ENCODE measurements around the gene KCNIP4. TPM values are rescaled to one million over a fixed set of nuclear protein-coding genes. Genes with fewer than 3 reads are reported as not detected.

Gene KCNIP4
- total and polyA plus RNA-seq, 2 donors (not counting 3 experiments of a cell fraction or from before 2014, with no cell fraction given) = not detected

DNA sequence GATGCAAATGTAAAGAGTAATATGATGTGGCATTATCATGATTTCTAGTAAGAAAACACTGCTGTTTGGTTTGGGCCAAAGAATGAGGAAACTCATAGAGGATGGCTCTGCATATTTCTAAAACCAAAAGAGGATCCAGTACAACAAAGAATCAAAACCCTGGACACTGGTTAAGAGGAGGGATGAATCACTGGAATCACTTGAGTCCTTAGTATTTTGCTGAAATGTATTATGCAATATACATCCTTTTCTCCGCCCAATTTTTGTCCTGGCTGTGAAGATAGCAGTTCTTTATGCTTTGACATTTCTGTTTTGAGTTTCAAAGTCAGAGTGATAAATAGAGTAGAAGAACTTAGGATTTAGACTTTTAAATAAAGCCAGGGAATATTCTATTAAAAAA is 902.4 kb downstream of the KCNIP4 start:
- Histone ChIP-seq H3K27me3 (ENCODE audit: control insufficient read depth in 2 of 2, insufficient read depth in 2 of 2, low read length in 2 of 2) (no peaks in the 10 kb centered on the region), H3K36me3 (ENCODE audit: control insufficient read depth in 2 of 2, extremely low read depth in 1 of 2, insufficient read depth in 2 of 2, low read length in 2 of 2) (no peaks in the 10 kb centered on the region), H3K4me3 (replicated peaks in 1 of 3; ENCODE audit: insufficient read depth in 1 of 3, low read depth in 1 of 3, low read length in 3 of 3) (no peak overlapping the region), H3K27ac (ENCODE audit: insufficient read depth, low read depth, low read length) (no peak overlapping the region), H2AFZ (ENCODE audit: low read depth, low read length) (no peak overlapping the region), H3K9ac (replicated peaks; ENCODE audit: extremely low read depth, insufficient read depth, low read length) (no peak overlapping the region), H3K4me2 (ENCODE audit: insufficient read depth, low read length) (no peak overlapping the region), H3K9me3 (replicated peaks; ENCODE audit: control insufficient read depth, insufficient read depth, low read length) (no peaks in the 10 kb centered on the region), H4K20me1 (replicated peaks; ENCODE audit: control insufficient read depth, extremely low read depth, insufficient read depth, low read length) (no peaks in the 10 kb centered on the region), H3K4me1 (ENCODE audit: control insufficient read depth, extremely low read depth, insufficient read depth, low read length) (no peaks in the 10 kb centered on the region), H3K79me2 (ENCODE audit: control insufficient read depth, insufficient read depth, low read length) (no peaks in the 10 kb centered on the region), H3K9me1 (replicated peaks; ENCODE audit: control insufficient read depth, extremely low read depth, insufficient read depth, low read length) (no peaks in the 10 kb centered on the region)
- dilution Hi-C loops (cut with MboI; ENCODE audit: extremely low pct_ligation_motif_present, low sequenced_read_pairs) (no loop called here), intact Hi-C loops (cut with micrococcal nuclease) (no loop called here)
- no peak for DNase-seq (ENCODE audit: low read depth, low spot score)
- no peak for FAIRE-seq
- POLR2A ChIA-PET = no interaction called here
- TF ChIP-seq, protein P1, sequence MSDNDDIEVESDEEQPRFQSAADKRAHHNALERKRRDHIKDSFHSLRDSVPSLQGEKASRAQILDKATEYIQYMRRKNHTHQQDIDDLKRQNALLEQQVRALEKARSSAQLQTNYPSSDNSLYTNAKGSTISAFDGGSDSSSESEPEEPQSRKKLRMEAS (IDR thresholded peaks at IDR 0.05; ENCODE audit: insufficient read depth, insufficient read length) = no peak
- TF ChIP-seq, protein P2, sequence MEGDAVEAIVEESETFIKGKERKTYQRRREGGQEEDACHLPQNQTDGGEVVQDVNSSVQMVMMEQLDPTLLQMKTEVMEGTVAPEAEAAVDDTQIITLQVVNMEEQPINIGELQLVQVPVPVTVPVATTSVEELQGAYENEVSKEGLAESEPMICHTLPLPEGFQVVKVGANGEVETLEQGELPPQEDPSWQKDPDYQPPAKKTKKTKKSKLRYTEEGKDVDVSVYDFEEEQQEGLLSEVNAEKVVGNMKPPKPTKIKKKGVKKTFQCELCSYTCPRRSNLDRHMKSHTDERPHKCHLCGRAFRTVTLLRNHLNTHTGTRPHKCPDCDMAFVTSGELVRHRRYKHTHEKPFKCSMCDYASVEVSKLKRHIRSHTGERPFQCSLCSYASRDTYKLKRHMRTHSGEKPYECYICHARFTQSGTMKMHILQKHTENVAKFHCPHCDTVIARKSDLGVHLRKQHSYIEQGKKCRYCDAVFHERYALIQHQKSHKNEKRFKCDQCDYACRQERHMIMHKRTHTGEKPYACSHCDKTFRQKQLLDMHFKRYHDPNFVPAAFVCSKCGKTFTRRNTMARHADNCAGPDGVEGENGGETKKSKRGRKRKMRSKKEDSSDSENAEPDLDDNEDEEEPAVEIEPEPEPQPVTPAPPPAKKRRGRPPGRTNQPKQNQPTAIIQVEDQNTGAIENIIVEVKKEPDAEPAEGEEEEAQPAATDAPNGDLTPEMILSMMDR (IDR thresholded peaks at IDR 0.05; ENCODE audit: extremely low read depth in 1 of 2, insufficient read depth in 1 of 2, low read depth in 1 of 2, low read length in 2 of 2) = no peak
- TF ChIP-seq POLR2A (IDR thresholded peaks at IDR 0.05; ENCODE audit: low read depth, low read length) (no peak), JUN (IDR thresholded peaks at IDR 0.05; ENCODE audit: borderline replicate concordance, insufficient read depth, insufficient read length, low read depth) (no peak)
- BruUV-seq (replicated peaks) = no TSS peak
- CTCF ChIA-PET = no interaction called here

DNA sequence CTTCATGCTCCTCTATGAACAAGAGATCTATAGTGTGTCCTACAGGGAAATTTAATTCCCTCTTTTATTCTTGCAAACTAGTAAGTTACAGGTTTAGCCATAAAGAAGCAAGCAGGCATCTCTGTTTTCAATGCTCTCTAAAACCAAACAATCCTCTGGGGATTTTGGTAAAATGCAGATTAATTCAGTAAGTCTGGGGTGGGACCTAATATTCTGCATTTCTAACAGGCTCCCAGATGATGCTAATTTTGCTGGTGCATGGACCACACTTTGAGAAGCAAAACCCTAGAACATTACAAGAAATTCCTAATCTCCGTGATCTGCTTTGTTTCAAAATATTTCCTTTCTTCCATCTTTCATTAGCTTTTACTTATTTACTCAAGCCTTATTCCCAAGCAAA is 903.5 kb downstream of the KCNIP4 start:
- TF ChIP-seq, protein P2 (IDR thresholded peaks at IDR 0.05; ENCODE audit: extremely low read depth in 1 of 2, insufficient read depth in 1 of 2, low read depth in 1 of 2, low read length in 2 of 2) = no peak
- no peak for TF ChIP-seq GATA2 (IDR thresholded peaks at IDR 0.05; ENCODE audit: insufficient read depth, insufficient read length, low read depth, low read length)
- no peak for TF ChIP-seq FOS (IDR thresholded peaks at IDR 0.05; ENCODE audit: borderline replicate concordance, insufficient read depth, low read length)
- TF ChIP-seq, protein P1 (IDR thresholded peaks at IDR 0.05; ENCODE audit: insufficient read depth, insufficient read length) = no peak
- no peak for TF ChIP-seq POLR2A (IDR thresholded peaks at IDR 0.05; ENCODE audit: low read depth, low read length)
- no peak for TF ChIP-seq POLR2AphosphoS5 (IDR thresholded peaks at IDR 0.05; ENCODE audit: insufficient read depth, low read depth, low read length)
- TF ChIP-seq EZH2 (IDR thresholded peaks at IDR 0.05; ENCODE audit: borderline replicate concordance, low read depth, low read length, severe bottlenecking) = no peak
- TF ChIP-seq JUN (IDR thresholded peaks at IDR 0.05; ENCODE audit: borderline replicate concordance, insufficient read depth, insufficient read length, low read depth) = no peak
- TF ChIP-seq MYC (IDR thresholded peaks at IDR 0.05; ENCODE audit: low read depth, low read length) = no peak
- Histone ChIP-seq H3K9me3 (replicated peaks; ENCODE audit: control insufficient read depth, insufficient read depth, low read length) (no peaks in the 10 kb centered on the region), H3K9ac (replicated peaks; ENCODE audit: extremely low read depth, insufficient read depth, low read length) (no peak overlapping the region), H3K9me1 (replicated peaks; ENCODE audit: control insufficient read depth, extremely low read depth, insufficient read depth, low read length) (no peaks in the 10 kb centered on the region), H4K20me1 (replicated peaks; ENCODE audit: control insufficient read depth, extremely low read depth, insufficient read depth, low read length) (no peaks in the 10 kb centered on the region), H3K79me2 (ENCODE audit: control insufficient read depth, insufficient read depth, low read length) (no peaks in the 10 kb centered on the region), H3K27ac (ENCODE audit: insufficient read depth, low read depth, low read length) (no peak overlapping the region), H2AFZ (ENCODE audit: low read depth, low read length) (no peak overlapping the region), H3K36me3 (ENCODE audit: control insufficient read depth in 2 of 2, extremely low read depth in 1 of 2, insufficient read depth in 2 of 2, low read length in 2 of 2) (no peaks in the 10 kb centered on the region), H3K4me2 (ENCODE audit: insufficient read depth, low read length) (no peak overlapping the region), H3K27me3 (ENCODE audit: control insufficient read depth in 2 of 2, insufficient read depth in 2 of 2, low read length in 2 of 2) (no peaks in the 10 kb centered on the region), H3K4me1 (ENCODE audit: control insufficient read depth, extremely low read depth, insufficient read depth, low read length) (no peaks in the 10 kb centered on the region), H3K4me3 (replicated peaks in 1 of 3; ENCODE audit: insufficient read depth in 1 of 3, low read depth in 1 of 3, low read length in 3 of 3) (no peak overlapping the region)
- dilution Hi-C loops (cut with MboI; ENCODE audit: extremely low pct_ligation_motif_present, low sequenced_read_pairs) (no loop called here), intact Hi-C loops (cut with micrococcal nuclease) (no loop called here)
- FAIRE-seq (no peak), DNase-seq (ENCODE audit: low read depth, low spot score) (no peak)
- POLR2A ChIA-PET = no interaction called here
- CTCF ChIA-PET = no interaction called here
- no TSS peak for BruUV-seq (replicated peaks)

All from endothelial cell of umbilical vein (primary cell).